GM18520 (cell line): ENCODE data around the gene SIN3A.
"Not testable (repeated sequence)": the region's sequence is repeated elsewhere in the genome, so short reads cannot be mapped to it uniquely, and the experiment has no call there.

Experiments
- ATAC-seq: cut with Tn5 transposase; IDR thresholded peaks from one replicate; pipeline ENCODE4 v1.9.1; 2021; ENCODE audit not compliant: unreplicated experiment

SIN3A gene

DNA sequence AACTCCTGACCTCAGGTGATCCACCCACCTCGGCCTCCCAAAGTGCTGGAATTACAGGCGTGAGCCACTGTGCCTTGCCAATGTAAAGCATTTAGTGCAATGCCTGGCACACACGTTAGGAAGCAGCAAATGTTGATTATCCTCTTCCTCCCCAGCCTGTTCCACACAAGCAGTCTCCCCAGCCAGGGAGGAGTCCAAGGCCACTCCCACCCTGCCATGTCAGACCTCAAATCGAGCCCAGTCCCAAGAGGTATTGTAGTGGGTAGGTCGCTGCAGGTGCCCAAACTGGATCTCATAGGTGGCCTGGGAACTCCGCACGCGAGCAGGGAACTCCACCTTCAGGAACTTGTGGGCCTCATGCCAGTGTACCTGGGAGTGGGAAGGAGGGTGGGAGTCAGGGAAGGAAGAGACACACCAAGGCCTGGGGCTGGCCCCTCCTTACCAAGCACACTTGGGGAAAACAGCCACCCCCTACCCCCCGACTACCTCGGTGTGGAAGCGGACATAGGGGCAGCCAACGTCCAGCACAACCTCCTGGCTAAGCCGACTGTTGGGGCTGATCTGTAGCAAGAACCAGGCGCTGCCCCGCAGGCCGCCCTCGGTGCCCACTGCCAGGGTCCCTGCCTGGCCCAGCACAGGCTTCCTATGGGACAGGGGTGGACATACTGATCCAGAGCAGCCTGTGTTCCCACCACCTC, 93.4 kb downstream of the SIN3A start:
- ATAC-seq, result no peak

DNA sequence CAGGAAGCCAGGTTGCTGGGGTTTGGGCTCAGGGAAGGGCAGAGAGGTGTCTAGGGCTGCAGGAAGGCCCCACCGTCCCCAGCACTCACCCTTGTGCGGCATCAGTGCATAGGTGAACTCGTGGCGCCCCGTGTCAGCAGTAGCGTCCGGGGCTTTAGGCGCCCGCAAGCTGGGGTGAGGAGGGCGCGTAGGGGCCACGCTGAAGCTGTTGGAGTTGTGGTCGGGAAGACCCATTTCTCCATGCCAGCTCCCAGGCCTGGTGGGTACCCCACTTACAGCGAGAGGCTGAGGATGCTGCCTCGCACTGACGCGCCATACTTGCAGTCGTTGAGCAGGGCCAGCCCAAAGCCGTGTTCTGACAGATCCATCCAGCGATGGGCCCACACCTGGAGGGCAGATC, 95.0 kb downstream of the SIN3A start:
- ATAC-seq, result no peak

DNA sequence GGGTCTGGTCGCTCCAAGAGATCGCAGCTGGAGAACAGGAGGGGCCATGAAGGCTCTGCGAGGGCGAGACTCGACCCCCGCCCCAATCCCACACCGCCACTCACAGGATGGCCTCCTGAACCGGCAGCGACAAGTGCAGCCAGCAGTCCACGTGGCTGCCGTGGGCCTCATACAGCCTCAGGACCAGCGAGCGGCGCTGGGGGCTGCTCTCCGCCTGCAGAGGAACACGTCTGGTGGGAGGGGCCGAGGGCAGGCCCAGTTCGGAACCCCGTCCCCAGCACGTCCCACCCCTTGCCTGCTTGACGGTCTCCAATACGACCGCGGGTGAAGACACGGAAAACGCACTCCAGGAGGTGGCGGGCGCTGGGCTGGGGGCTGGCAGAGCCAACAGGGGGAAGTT, 95.5 kb downstream of the SIN3A start:
- no peak for ATAC-seq

DNA sequence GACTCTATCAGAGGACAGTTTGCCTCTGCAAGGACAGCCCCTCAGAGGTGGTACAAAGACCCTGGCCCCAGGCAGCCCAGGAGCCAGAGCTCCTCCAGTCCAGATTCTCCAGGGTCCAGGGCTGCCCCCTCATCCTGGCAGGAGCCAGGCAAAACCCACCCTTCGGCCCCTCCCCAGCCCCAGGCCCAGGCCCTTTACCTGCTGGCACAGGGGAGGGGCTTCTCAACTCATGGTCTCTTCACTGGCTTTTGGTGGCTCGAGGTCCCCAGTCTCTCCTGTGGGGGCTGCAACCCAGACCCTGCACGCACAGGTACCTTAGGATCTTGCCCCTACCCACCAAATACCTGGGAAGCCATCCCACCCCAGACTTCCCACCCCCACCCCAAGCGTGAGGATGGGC, 96.1 kb downstream of the SIN3A start:
- no peak for ATAC-seq

DNA sequence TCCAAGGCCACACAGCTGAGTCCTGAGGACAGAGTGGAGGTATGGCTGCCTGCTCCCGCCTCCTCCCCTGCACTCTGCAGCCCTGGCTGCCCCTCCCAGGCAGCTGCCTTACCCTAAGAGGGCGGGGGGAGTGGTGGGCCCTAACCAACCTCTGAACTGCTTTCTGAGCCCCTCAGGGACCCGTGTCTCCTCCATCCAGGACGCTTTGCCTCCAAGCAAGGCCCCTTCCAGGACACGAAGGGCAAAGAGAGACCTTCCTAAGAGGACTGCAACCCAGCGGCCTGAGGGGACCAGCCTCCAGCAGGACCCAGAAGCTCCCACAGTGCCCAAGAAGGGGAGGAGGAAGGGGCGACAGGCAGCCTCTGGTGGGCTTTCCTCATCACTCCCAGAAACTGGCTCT, 97.0 kb downstream of the SIN3A start:
- ATAC-seq, result no peak

DNA sequence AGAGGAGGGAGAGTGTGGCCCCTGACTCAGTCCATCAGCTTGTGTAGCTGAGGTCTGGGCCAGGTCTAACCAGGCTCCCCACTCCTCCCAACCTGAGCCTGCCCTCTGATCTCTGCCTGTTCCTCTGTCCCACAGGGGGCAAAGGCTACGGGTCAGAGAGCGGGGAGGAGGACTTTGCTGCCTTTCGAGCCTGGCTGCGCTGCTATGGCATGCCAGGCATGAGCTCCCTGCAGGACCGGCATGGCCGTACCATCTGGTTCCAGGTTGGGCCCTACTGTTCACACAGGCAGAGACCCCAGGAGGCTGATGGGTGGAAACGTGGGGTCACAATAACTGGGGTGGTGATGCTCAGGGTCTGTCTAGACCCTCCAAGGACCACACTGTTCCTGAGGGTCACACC, 97.9 kb downstream of the SIN3A start:
- no peak for ATAC-seq

DNA sequence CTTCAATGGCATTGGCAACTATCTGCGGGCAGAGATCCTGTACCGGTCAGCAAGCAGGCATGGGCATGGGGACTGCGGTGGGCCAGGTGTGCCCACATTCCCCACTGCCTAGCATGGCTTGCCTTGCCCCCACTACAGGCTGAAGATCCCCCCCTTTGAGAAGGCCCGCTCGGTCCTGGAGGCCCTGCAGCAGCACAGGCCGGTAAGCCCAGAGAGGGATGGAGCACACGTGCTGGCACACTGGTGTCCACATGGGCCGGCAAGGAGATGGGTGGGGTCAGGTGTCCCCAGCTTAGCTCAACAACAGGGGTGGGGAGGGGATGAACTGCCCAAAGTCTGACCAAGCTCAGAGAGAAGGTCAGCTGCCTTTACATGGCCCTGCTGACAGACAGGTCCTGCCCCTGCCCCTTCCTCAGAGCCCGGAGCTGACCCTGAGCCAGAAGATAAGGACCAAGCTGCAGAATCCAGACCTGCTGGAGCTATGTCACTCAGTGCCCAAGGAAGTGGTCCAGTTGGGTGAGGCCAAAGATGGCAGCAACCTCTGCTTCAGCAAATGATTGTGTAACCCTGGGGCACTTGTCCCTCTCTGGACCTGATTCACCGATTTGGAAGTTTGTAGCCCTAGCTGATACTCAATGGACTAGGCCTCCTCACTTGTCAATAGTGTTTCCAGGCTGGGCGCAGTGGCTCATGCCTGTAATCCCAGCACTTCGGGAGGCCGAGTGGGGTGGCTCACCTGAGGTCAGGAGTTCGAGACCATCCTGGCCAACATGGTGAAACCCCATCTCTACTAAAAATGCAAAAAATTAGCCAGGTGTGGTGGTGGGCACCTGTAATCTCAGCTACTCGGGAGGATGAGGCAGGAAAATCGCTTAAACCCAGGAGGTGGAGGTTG, 99.1 kb downstream of the SIN3A start:
- no peak for ATAC-seq

DNA sequence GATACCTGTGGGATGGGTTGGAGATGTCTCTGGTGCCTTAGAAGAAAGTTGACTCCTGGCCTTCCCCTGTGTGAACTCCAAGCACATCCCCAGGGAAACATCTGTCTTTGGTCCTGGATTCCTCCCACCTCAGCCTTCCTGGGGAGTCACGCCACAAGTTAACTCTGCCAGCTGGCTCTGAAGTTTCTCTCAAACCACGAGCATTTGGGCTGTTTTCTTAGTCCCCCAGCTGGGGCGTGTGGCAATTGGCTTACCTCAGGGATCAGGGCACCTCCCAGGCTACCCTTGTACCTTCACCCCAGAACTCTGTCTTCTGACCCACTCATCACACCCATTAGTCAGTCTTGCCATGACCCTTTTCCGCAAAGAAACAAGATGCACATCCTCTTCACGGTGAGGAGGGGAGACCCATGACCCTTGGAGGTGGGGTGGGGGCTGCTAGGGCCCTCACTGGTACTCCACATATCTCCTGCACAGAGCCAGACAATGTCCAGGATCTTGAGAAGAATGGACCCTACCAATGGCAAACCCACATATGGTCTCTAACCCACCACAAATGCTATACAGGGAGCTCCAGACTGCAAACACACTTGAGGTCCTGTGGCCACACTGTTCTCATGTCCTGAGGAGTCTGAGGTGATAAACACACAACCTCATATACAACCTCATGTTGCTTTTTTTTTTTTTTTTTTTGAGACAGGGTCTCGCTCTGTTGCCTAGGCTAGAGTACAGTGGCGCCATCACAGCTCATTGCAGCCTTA, 100.7 kb downstream of the SIN3A start:
- ATAC-seq, result no peak

DNA sequence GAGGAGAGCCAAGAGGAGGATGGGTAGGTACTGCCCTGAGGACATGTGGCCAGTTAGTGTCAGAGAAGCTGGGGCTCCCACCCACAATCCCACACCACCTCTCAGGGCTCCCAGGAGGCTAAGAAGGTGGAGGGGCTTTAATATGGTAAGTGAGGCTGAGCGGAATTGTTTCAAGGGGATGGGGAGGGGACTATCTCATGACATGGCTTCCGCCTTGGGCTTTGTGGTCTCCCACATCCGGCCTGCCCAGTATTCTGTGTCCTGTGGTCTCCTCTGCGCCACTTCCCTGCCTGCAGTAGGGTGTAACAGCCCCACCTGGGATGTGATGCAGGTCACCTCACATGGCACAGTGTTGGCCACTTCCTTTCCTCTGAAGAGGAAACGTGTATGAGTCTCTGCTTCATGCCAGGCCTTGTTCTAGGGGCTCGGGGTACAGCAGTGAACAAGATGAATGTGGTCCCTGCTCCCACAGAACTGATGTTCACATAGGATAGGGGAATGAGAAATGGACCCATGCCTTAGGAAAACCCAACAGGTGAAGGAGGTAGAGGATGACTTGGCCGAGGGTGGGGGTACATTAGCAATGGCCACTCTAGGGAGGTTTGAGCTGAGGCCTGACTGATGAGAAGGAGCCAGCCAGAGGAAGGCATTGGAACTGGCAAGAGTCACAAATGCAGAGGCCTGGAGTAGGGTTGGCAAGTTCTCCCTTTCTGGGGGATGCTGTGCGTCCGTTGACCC, 101.5 kb downstream of the SIN3A start:
- ATAC-seq, result no peak

DNA sequence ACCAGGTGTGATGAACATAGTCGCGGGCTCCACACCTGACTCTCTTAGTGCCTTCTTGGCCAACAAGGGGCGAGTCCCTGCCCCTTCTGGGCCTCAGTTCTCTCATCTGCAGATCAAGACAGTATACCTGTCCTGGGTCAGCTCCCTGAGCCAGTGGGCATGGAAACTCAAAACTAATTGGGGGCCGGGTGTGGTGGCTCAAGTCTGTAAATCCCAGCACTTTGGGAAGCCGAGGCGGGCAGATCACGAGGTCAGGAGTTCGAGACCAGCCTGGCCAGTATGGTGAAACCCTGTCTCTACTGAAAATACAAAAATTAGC, 102.2 kb downstream of the SIN3A start:
- ATAC-seq, result not testable (repeated sequence)

DNA sequence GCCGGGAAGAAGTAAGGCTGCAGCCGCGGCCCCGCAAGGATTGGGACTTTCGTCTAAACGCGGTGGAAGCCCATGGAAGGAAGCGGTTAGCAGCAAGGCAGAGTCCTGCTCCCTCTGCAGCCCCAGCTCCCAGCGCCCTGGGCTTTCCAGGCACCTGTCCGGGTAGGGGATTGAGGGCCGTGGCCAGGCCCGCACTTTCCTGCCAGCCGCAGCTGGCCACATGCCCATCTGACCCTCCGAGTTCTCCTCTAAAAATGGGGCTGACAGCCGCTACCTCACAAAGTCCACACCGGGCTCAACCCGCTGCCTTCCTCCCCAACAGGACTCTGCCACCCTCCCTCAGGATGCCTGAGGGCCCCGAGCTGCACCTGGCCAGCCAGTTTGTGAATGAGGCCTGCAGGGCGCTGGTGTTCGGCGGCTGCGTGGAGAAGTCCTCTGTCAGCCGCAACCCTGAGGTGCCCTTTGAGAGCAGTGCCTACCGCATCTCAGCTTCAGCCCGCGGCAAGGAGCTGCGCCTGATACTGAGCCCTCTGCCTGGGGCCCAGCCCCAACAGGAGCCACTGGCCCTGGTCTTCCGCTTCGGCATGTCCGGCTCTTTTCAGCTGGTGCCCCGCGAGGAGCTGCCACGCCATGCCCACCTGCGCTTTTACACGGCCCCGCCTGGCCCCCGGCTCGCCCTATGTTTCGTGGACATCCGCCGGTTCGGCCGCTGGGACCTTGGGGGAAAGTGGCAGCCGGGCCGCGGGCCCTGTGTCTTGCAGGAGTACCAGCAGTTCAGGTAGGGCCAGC, 102.7 kb downstream of the SIN3A start:
- no peak for ATAC-seq

DNA sequence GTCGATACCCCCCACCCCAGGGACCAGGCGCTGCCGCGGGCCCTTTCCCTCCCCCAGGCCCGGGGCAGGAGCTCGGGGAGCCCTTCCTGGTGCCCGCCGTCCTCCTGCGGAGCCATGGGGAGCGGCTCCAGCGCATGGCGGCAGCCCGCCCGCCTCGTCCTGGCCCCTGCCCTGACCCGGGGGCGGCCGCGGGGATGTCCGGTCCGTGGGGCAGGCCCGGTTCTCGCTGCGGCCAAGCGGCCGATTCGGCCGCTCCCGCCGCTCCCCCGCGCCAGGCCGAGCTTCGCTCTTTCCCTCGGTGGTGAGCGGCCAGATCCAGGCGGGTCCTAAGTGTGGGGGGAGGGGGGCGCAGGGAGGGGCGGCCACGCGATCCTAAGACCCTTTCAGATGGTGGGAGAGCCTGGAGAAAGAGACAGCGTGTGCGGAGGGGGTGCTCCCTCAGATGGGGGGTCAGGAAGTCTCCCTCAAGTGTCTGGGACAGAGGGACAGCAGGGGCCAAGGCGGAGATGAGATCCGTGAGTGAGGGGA, 103.4 kb downstream of the SIN3A start:
- no peak for ATAC-seq

DNA sequence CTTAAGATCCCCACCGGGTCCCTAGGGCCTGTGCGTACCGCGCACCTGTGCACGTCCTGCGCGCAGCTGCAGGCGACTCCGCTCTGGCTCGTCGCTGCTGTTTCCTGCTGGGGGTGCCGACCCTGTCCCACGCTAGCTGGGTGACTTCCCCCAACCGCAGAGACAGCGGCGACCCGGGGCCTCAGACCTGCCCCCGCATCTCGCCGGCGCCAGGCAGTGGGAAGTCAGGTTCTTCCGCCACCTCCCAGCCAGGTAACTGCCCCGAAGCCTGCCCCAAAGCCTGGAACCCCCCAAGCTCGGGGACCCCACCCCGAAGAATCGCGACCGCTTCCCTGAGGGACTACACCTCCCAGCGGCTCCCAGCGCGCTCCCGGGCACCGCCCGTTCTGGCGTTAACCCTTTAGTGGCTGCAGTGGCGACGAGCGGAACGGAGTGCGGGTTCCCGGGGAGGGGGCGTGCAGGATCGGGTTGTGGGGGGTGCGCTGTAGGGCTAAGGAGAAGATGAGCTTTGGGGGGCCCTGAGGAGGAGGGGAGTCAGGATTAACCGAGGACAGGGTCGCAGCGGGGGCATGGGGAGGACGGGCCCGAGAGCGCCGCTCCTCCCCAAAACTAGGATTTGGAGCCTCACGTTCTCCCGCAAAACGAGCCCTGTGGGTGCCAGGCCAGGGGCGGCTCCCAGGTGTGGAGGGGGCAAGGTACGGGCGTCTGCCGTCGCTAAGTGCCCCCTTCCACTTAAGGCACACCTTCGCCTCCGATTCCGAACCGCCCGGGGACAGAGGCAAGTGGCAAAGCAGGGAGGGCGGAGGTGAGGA, 104.1 kb downstream of the SIN3A start:
- no peak for ATAC-seq

DNA sequence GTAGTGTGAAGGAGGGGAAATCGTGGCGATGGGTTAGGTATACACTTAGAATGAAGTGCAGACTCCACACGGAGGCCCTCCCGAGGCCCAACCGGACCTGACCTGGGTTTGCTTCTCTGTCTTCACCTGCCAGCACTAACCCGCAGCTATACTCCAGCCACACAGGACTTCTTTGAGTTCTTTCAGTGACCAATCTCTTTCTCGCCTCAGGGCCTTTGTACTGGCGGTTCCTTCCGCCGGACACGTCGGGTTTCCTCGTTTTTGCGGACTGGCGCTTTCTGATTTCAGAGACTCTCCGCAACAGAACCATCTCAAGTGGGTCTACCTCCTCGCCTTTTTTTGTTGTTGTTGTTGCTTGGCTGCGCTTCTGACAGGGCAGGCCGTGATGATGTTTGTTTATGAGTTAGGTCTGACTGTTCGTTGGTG, 104.7 kb downstream of the SIN3A start, which contains the start of gene NEIL1:
Gene NEIL1, plus strand, starts transcription at position 244 of the 426 bp plus-strand sequence. CDS start 1,867 bp downstream, outside the sequence.
- ATAC-seq, result no peak

DNA sequence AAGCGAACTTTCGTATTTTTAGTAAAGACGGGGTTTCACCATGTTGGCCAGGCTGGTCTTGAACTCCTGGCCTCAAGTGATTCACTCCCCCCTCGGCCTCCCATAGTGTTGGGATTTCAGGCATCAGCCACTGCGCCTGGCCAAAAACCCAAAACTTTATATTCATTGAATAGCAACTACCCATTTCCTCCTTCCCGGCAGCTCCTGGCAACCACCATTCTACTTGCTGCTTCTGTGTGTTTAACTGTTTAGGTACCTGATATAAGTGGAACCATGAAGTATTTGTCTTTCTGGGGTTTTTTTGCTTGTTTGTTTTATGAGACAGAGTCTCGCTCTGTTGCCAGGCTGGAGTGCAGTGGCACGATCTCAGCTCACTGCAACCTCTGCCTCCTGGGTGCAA, 107.5 kb downstream of the SIN3A start:
- not testable (repeated sequence) for ATAC-seq

DNA sequence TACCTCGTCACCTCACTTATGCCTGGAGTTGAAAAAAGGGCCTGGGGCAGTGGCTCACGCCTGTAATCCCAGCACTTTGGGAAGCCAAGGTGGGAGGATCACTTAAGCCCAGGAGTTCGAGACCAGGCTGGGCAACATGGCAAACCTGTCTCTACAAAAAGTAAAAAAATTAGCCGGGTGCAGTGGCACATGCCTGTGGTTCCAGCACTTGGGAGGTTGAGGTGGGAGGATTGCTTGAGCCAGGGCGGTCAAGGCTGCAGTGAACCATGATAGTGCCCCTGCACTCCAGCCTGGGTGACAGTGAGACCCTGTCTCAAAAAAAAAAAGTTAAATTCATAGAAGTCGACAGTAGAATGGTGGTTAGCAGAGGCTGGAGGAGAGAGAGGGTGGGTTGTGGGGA, 109.3 kb downstream of the SIN3A start:
- ATAC-seq, result no peak

DNA sequence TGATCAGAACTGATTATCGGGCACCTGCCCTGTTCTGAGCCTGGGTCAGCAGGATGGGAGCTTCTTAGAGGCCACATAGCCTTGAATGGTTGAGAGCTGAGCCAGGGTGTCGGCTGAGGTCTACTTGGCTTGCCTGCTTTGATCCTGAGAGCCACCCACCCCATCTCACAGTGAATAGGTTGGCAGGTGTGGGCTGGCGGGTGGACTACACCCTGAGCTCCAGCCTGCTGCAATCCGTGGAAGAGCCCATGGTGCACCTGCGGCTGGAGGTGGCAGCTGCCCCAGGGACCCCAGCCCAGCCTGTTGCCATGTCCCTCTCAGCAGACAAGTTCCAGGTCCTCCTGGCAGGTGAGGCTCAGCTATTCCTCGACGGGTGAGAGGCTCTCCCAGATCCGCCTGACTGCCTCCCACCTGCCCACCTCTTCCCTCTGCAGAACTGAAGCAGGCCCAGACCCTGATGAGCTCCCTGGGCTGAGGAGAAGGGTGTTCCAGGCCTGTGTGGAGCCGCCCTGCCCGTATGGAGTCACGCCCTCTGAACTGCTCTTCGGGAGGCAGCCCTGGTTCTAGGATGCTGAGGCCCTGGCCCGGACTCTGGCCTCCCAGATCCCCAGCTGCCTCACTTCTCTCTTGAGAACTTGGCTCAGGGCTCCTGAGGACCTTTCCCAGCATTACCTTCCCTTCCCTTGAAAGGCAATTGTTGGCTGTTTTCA, 111.8 kb downstream of the SIN3A start:
- ATAC-seq, result no peak

DNA sequence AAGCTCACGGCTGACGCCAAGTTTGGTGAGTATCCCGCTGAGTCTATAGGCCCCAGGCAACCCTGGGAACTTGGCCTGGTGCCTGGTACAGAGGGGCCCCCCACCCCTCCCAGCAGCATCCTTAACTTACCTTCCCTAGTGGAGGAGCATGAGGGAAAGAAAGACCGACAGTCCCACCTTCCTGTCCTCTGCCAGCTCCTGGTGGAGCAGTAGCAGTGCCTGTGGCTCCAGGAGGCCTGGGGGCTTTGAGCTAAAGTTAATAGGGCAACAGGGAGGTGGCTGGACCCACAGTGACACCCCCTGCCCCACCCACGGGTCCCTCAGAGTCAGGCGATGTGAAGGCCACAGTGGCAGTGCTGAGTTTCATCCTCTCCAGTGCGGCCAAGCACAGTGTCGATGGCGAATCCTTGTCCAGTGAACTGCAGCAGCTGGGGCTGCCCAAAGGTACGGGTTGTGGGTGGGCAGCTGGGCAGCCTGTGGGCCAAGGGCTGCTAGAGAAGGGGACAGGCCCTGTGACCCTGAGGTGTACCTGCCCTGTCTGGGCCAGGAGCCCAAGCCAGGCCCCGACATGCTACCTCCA, 112.7 kb downstream of the SIN3A start:
- ATAC-seq, result no peak
